ENCODE results near the gene MYBPC3.

MYBPC3 gene

DNA sequence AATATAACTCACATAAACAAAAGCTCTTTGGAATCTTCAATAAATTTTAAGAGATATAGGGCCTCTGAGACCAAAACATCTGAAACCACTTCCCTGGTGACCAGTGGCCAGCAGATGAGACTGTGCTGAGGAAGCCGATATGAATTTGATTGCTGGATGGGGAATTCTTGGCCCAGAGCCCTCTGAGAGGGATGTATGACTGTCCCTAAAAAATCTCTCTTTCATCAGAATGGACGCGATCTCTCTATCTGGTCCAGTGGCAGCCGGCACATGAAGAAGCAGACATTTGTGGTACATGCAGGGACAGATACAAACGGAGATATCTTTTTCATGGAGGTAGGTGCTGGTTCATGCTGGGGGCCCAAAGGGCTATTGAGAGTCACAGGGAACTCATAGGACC, 37.5 kb downstream of the MYBPC3 start:
- no peak for DNase-seq

- DNase-seq: no peak
These were observed 44.3 kb downstream of the MYBPC3 start for GRCh38 chr11:47308050-47308823.

DNA sequence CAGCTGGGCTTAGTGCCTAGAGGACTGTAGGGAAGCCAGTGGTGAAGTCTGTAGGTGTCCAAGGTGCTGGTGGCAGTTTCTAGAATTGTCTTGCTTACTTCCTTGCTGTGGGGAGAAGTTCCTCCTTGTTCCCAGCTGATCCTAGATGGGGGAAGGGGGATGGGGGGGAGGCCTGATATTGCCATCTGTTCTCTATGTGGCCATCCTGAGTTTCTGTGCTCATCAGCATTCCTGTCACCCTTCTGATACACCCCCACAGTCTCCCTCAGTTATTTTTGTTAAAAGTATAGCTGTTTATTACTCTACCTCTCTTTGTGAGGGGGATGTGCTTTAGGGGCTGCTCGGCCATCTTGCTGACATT, 46.0 kb downstream of the MYBPC3 start:
- DNase-seq: no peak

DNA sequence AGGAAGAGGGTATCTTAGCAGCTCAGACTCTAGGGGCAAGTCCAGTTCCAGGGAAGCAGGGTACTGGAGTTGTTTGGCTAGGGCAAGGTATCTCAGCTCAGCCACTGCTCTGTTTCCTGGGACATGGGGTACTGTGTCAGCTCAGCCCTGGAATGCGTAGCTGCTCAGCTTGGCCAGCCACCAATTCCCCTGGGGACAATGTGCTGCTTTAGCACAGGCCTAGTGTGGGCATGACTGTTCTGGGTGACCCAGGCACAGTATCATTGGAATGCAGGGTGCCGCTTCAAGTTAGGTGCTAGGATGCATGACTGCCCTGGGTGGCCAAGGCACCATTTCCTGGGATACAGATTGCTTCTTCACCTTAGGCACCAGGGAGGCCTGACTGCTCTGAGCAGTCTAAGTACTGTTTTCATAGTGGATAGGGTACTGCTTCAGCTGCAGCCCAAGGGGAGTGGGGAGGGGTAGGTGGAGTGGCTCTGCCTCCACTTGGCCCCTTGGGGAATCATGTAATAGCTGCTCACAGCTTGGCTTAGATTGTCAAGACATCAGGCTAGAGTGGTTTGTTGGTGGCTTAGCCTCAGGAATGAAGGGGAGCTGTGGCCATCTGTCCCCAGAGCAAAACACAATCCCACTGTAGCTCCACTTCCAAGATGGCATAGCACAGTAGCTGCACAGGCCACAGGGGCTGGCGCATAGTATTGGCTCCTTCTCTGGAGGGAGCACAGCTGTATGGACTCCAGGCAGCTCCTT, 46.6 kb downstream of the MYBPC3 start:
- DNase-seq: no peak

GRCh38 chr11:47302853-47303252, 49.6 kb downstream of the MYBPC3 start:
- no peak for DNase-seq

DNA sequence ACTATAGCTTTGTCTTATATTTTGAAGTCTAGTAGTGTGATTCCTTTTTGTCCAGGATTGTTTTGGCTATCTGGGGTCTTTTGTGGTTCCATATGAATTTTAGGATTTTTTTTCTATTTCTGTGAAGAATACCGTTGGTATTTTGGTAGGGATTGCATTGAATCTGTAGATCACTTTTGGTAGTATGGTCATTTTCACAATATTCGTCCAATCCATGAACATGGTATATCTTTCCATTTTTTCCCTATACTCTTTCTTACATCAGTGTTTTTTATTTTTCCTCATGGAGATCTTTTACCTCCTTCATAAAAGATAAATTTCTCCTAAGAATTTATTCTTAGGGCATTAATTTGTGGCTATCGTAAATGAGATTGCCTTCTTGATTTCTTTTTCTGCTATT, 53.4 kb downstream of the MYBPC3 start:
- no peak for DNase-seq

DNA sequence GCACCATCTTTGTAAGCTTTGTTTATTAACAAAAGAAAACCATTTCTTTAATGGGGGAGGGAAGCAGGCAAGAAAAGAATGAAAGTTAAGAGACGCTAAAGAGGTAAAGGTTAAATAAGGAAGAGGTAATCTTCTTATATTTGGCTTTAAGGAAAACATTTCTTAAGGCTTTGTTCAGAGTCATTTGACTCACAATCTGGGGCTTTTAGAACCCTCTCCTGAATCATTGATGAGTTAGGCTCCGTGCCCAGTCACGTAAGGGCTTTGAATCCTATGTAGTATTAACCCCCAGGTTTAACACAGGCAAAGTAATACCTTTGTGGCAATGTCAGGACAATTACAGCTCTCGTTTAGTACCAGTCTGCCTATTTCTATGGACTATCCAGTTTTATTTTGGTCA, 56.5 kb downstream of the MYBPC3 start:
- DNase-seq: no peak

DNA sequence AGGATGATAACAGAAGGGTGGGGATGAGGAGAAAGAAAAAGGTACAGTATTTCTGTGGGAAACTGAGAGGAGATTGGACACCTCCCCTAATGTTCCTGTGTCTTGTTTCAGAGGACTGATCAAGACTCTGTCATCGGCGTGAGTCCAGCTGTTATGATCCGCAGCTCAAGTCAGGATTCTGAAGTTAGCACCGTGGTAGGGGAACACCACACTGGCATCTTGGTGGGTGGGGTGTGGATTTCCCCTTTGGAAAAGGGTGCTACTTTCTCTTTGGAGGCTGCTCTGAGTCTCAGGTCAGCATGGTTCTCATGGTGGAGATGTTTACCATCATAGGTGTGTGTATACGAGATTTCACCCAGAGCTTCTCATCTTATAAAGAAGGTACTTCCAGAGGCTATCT, 57.1 kb downstream of the MYBPC3 start:
- no peak for DNase-seq

GRCh38 chr11:47289856-47290255, 62.6 kb downstream of the MYBPC3 start:
- DNase-seq: no peak

- no peak for DNase-seq
These were observed 64.4 kb downstream of the MYBPC3 start for GRCh38 chr11:47288066-47288465.

DNA sequence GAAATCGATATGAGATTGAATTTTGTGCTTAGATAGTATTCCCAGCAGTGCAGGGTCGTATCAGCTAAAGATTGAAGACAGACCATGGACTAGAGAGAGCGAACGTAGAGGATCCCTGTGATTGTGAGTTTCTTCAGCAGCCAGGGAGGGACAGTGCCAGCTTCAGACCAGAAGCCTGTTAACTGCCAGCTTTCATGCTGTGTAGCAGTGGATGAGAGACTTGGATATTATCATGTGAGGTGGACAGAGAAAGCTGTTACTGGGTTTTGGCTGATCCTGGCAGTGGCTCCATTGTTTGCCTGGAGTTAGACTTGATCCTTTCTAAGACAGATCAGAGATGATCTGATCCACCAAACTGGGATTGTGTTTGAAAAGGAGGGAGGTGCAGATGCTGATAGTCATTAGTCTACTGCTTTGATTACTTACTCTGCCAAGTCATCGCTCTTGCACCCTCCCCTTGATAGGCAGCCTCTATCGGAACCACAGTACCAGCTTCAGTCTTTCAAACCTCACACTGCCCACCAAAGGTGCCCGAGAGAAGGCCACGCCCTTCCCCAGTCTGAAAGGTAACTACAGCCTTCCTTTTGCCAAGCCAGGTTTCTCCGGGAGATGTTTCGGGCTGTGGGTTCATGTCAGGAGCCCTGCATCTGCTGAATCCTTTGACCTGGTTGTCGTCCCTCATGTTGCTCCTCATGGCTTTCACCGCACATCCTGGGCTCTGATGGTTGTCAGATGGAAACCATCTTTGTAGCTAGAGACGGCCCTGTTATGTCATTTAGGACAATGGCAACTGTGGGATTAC, 66.3 kb downstream of the MYBPC3 start:
- no peak for DNase-seq

GRCh38 chr11:47284151-47284550, 68.4 kb downstream of the MYBPC3 start:
- no peak for DNase-seq

DNA sequence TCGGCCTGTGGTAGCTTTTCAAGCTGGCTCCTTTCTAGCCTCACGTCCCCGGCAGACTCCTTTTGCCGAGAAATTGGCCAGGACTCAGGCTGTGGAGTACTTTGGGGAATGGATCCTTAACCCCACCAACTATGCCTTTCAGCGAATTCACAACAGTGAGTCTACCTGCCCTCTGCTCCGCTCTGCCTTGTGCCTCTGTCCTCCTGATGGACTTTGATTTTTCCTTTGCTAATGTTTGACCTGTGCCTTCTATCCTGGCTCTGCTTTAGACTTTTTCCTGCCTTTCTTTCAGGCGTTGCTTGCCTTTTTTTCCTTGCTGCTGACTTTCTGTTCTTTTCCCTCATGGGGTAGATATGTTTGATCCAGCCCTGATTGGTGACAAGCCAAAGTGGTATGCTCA, 70.0 kb downstream of the MYBPC3 start:
- no peak for DNase-seq
